Memory B cell (primary cell): ENCODE measurements around the gene C1GALT1C1L.
"Not testable (repeated sequence)": the region's sequence is repeated elsewhere in the genome, so short reads cannot be mapped to it uniquely, and the experiment has no call there.

Experiments
- ATAC-seq: fragments of 150-1000 bp; cut with Tn5 transposase; 2 replicates; pipeline ENCODE4 v1.10.0; 2021; ENCODE audit warnings: low read depth, mild to moderate bottlenecking, moderate library complexity
- DNase-seq, 2 donors: peaks; one replicate each; pipeline ENCODE4 v3.0.0; 2022; ENCODE audit warnings: low spot score in 2 of 2
- H3K27ac Mint-ChIP-seq: one replicate; pipeline ENCODE4 v1.8.0; 2022; ENCODE audit warnings: mild to moderate bottlenecking, moderate library complexity, mixed read lengths
- H3K27me3 Mint-ChIP-seq: one replicate; pipeline ENCODE4 v1.8.0; 2022; ENCODE audit warnings: mixed read lengths
- H3K36me3 Mint-ChIP-seq: one replicate; pipeline ENCODE4 v1.8.0; 2022; ENCODE audit warnings: mild to moderate bottlenecking, mixed read lengths
- H3K4me1 Mint-ChIP-seq: one replicate; pipeline ENCODE4 v1.8.0; 2022; ENCODE audit warnings: mixed read lengths
- H3K4me3 Mint-ChIP-seq: one replicate; pipeline ENCODE4 v1.8.0; 2022; ENCODE audit warnings: mild to moderate bottlenecking, moderate library complexity, mixed read lengths
- H3K9me3 Mint-ChIP-seq: one replicate; pipeline ENCODE4 v1.8.0; 2022; ENCODE audit warnings: mixed read lengths

C1GALT1C1L gene

GRCh38 chr2:43698140-43698539, 21.9 kb upstream of the C1GALT1C1L start:
- H3K4me1 Mint-ChIP-seq, H3K27me3 Mint-ChIP-seq, DNase-seq, H3K9me3 Mint-ChIP-seq, H3K36me3 Mint-ChIP-seq, ATAC-seq: not testable (repeated sequence)
- Mint-ChIP-seq H3K4me3 (peak overlapping the region; percentile 28), H3K27ac (peak overlapping the region; percentile 74)

- DNase-seq, result no peak
- no peak for ATAC-seq
- Mint-ChIP-seq H3K27ac (no peak overlapping the region), H3K36me3 (no peaks in the 10 kb centered on the region), H3K9me3 (no peaks in the 10 kb centered on the region), H3K27me3 (peaks cover 4% of the 10 kb centered on the region), H3K4me1 (no peaks in the 10 kb centered on the region), H3K4me3 (no peak overlapping the region)
These were observed 16.3 kb upstream of the C1GALT1C1L start for GRCh38 chr2:43692428-43692994.

- no peak for ATAC-seq
- Mint-ChIP-seq H3K27ac (no peak overlapping the region), H3K4me1 (peaks cover 4% of the 10 kb centered on the region), H3K9me3 (no peaks in the 10 kb centered on the region), H3K27me3 (peaks cover 4% of the 10 kb centered on the region), H3K36me3 (no peaks in the 10 kb centered on the region), H3K4me3 (no peak overlapping the region)
- no peak for DNase-seq
These were observed 13.8 kb upstream of the C1GALT1C1L start for GRCh38 chr2:43689999-43690398.

- no peak overlapping the region for H3K4me3 Mint-ChIP-seq
These were observed 9.1 kb upstream of the C1GALT1C1L start for GRCh38 chr2:43685357-43685756.

GRCh38 chr2:43677783-43678182, 1.6 kb upstream of the C1GALT1C1L start:
- not testable (repeated sequence) for ATAC-seq, DNase-seq, H3K9me3 Mint-ChIP-seq, H3K4me1 Mint-ChIP-seq, H3K27ac Mint-ChIP-seq, H3K27me3 Mint-ChIP-seq, H3K36me3 Mint-ChIP-seq, H3K4me3 Mint-ChIP-seq

More at GRCh38 chr2:43685357-43685756, 9.1 kb upstream of the C1GALT1C1L start:
- H3K27me3 Mint-ChIP-seq, result peaks cover 5% of the 10 kb centered on the region
- H3K9me3 Mint-ChIP-seq, result no peaks in the 10 kb centered on the region
- peaks cover 4% of the 10 kb centered on the region for H3K4me1 Mint-ChIP-seq
- DNase-seq (no peak), ATAC-seq (no peak)
- H3K36me3 Mint-ChIP-seq, result no peaks in the 10 kb centered on the region
- no peak overlapping the region for H3K27ac Mint-ChIP-seq

- no peak for DNase-seq
- H3K9me3 Mint-ChIP-seq, result peaks cover 9% of the 10 kb centered on the region
- ATAC-seq, result no peak
- H3K36me3 Mint-ChIP-seq, result peaks cover 5% of the 10 kb centered on the region
- no peak overlapping the region for H3K27ac Mint-ChIP-seq
- H3K4me3 Mint-ChIP-seq, result peak overlapping the region; percentile 22
- peaks cover 14% of the 10 kb centered on the region for H3K27me3 Mint-ChIP-seq
- no peaks in the 10 kb centered on the region for H3K4me1 Mint-ChIP-seq
These were observed 445 bp downstream of the C1GALT1C1L start for GRCh38 chr2:43675646-43676321.

GRCh38 chr2:43657241-43657640, 19.0 kb downstream of the C1GALT1C1L start:
- no peak for ATAC-seq
- no peak for DNase-seq
- peaks cover 3% of the 10 kb centered on the region for H3K27me3 Mint-ChIP-seq

GRCh38 chr2:43653506-43653905, 22.7 kb downstream of the C1GALT1C1L start:
- DNase-seq (no peak), ATAC-seq (no peak)
- Mint-ChIP-seq H3K4me3 (no peak overlapping the region), H3K27me3 (peaks cover 3% of the 10 kb centered on the region), H3K4me1 (no peaks in the 10 kb centered on the region), H3K27ac (no peak overlapping the region), H3K9me3 (no peaks in the 10 kb centered on the region), H3K36me3 (no peaks in the 10 kb centered on the region)

More at GRCh38 chr2:43657241-43657640, 19.0 kb downstream of the C1GALT1C1L start:
- H3K27ac Mint-ChIP-seq, result no peak overlapping the region
- H3K36me3 Mint-ChIP-seq, result no peaks in the 10 kb centered on the region
- no peaks in the 10 kb centered on the region for H3K9me3 Mint-ChIP-seq
- no peaks in the 10 kb centered on the region for H3K4me1 Mint-ChIP-seq
- no peak overlapping the region for H3K4me3 Mint-ChIP-seq

GRCh38 chr2:43648994-43649701, 27.1 kb downstream of the C1GALT1C1L start:
- H3K27me3 Mint-ChIP-seq, result peaks cover 3% of the 10 kb centered on the region
- no peaks in the 10 kb centered on the region for H3K36me3 Mint-ChIP-seq
- no peaks in the 10 kb centered on the region for H3K9me3 Mint-ChIP-seq
- DNase-seq (no peak), ATAC-seq (no peak)
- H3K27ac Mint-ChIP-seq, result no peak overlapping the region
- no peaks in the 10 kb centered on the region for H3K4me1 Mint-ChIP-seq
- H3K4me3 Mint-ChIP-seq, result no peak overlapping the region

GRCh38 chr2:43643680-43644079, 32.5 kb downstream of the C1GALT1C1L start:
- Mint-ChIP-seq H3K4me3 (no peak overlapping the region), H3K9me3 (peaks cover 2% of the 10 kb centered on the region), H3K4me1 (no peaks in the 10 kb centered on the region), H3K27me3 (peaks cover 1% of the 10 kb centered on the region), H3K27ac (no peak overlapping the region), H3K36me3 (peaks cover 1% of the 10 kb centered on the region)
- no peak for DNase-seq
- no peak for ATAC-seq

GRCh38 chr2:43642363-43642762, 33.9 kb downstream of the C1GALT1C1L start:
- H3K4me1 Mint-ChIP-seq, result peaks cover 6% of the 10 kb centered on the region
- ATAC-seq, result no peak

GRCh38 chr2:43637030-43637803, 39.0 kb downstream of the C1GALT1C1L start, which contains the start of gene PLEKHH2:
Gene PLEKHH2, plus strand, starts transcription at chr2:43637260. Its CDS starts 7,414 bp downstream, at chr2:43644674.
- H3K27ac Mint-ChIP-seq, result peak within 1 kb of the TSS; percentile 39
- H3K9me3 Mint-ChIP-seq, result peaks cover 2% of the 10 kb centered on the region

More at GRCh38 chr2:43642363-43642762, 33.9 kb downstream of the C1GALT1C1L start:
- Mint-ChIP-seq H3K9me3 (peaks cover 2% of the 10 kb centered on the region), H3K36me3 (peaks cover 1% of the 10 kb centered on the region), H3K27ac (no peak overlapping the region), H3K27me3 (peaks cover 4% of the 10 kb centered on the region), H3K4me3 (no peak overlapping the region)
- no peak for DNase-seq

GRCh38 chr2:43636621-43637020, 39.6 kb downstream of the C1GALT1C1L start:
- peaks cover 32% of the 10 kb centered on the region for H3K27me3 Mint-ChIP-seq
- no peak for DNase-seq
- ATAC-seq, result peak; percentile 10
- peaks cover 14% of the 10 kb centered on the region for H3K4me1 Mint-ChIP-seq
- peak overlapping the region; percentile 94 for H3K4me3 Mint-ChIP-seq
- peaks cover 2% of the 10 kb centered on the region for H3K9me3 Mint-ChIP-seq
- H3K36me3 Mint-ChIP-seq, result peaks cover 1% of the 10 kb centered on the region
- peak overlapping the region; percentile 39 for H3K27ac Mint-ChIP-seq

More at GRCh38 chr2:43637030-43637803, 39.0 kb downstream of the C1GALT1C1L start, which contains the start of gene PLEKHH2:
- Mint-ChIP-seq H3K27me3 (peaks cover 30% of the 10 kb centered on the region), H3K4me3 (peak within 1 kb of the TSS; percentile 94), H3K4me1 (peaks cover 14% of the 10 kb centered on the region), H3K36me3 (peaks cover 1% of the 10 kb centered on the region)
- peak; percentile 100 for ATAC-seq
- DNase-seq, result peak; percentile 83 to 88
